Measurements from ENCODE around the gene IGF1.

GRCh38 chr12:102484017-102484416 is 3.7 kb upstream of the IGF1 start:
- no peak for TF ChIP-seq POLR2AphosphoS5 (IDR thresholded peaks at IDR 0.05)
- TF ChIP-seq, protein P1, sequence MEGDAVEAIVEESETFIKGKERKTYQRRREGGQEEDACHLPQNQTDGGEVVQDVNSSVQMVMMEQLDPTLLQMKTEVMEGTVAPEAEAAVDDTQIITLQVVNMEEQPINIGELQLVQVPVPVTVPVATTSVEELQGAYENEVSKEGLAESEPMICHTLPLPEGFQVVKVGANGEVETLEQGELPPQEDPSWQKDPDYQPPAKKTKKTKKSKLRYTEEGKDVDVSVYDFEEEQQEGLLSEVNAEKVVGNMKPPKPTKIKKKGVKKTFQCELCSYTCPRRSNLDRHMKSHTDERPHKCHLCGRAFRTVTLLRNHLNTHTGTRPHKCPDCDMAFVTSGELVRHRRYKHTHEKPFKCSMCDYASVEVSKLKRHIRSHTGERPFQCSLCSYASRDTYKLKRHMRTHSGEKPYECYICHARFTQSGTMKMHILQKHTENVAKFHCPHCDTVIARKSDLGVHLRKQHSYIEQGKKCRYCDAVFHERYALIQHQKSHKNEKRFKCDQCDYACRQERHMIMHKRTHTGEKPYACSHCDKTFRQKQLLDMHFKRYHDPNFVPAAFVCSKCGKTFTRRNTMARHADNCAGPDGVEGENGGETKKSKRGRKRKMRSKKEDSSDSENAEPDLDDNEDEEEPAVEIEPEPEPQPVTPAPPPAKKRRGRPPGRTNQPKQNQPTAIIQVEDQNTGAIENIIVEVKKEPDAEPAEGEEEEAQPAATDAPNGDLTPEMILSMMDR (IDR thresholded peaks at IDR 0.05): no peak
- no peak for TF ChIP-seq EP300 (IDR thresholded peaks at IDR 0.05)
- no peak for TF ChIP-seq POLR2A (IDR thresholded peaks at IDR 0.05)
